GM23338 (cell line): Measurements from ENCODE around the gene CDCA4. TPM values are rescaled to one million over a fixed set of nuclear protein-coding genes. Genes with fewer than 3 reads are reported as not detected.

Experiments
- ATAC-seq: fragments of 200-7000 bp; cut with Tn5 transposase; 3 replicates; pipeline ENCODE4 v1.9.1; 2020
- DNase-seq: peaks from one replicate; pipeline ENCODE4 v3.0.0-alpha.2; 2015; ENCODE audit warnings: low spot score
- H2AFZ ChIP-seq: fragments of 200-600 bp; sonication (generic); 2 replicates; pipeline ENCODE4 v1.8.0; 2016; ENCODE audit warnings: antibody characterized with exemption, mild to moderate bottlenecking, moderate library complexity
- H3F3A ChIP-seq: fragments of 200-600 bp; sonication (generic); replicated peaks from 2 replicates; pipeline ENCODE4 v1.8.0; 2017; ENCODE audit warnings: antibody characterized with exemption, mixed run types, low read depth
- H3K27ac ChIP-seq: fragments of 200-600 bp; sonication (generic); 2 replicates; pipeline ENCODE4 v1.6.1; 2016; ENCODE audit warnings: low read depth
- H3K27me3 ChIP-seq: fragments of 200-600 bp; sonication (generic); 2 replicates; pipeline ENCODE4 v1.8.0; 2016; ENCODE audit warnings: mild to moderate bottlenecking, mixed run types, moderate library complexity; ENCODE audit not compliant: insufficient read depth
- H3K36me3 ChIP-seq: fragments of 200-600 bp; sonication (generic); 2 replicates; pipeline ENCODE4 v1.8.0; 2016; ENCODE audit warnings: mild to moderate bottlenecking; ENCODE audit not compliant: insufficient read depth
- H3K4me1 ChIP-seq: fragments of 200-600 bp; sonication (generic); 2 replicates; pipeline ENCODE4 v1.8.0; 2016; ENCODE audit warnings: mild to moderate bottlenecking, moderate library complexity; ENCODE audit not compliant: insufficient read depth
- H3K4me2 ChIP-seq: fragments of 200-600 bp; sonication (generic); 2 replicates; pipeline ENCODE4 v1.7.1; 2017; ENCODE audit warnings: mixed run types
- H3K4me3 ChIP-seq: fragments of 200-600 bp; sonication (generic); 2 replicates; pipeline ENCODE4 v1.6.1; 2016; ENCODE audit warnings: mixed run types
- H3K79me2 ChIP-seq: fragments of 200-600 bp; sonication (generic); replicated peaks from 2 replicates; pipeline ENCODE4 v1.8.0; 2017; ENCODE audit warnings: mild to moderate bottlenecking; ENCODE audit not compliant: insufficient read depth
- H3K9me2 ChIP-seq: fragments of 200-600 bp; sonication (generic); 2 replicates; pipeline ENCODE4 v1.8.0; 2017; ENCODE audit not compliant: insufficient read depth
- H4K20me1 ChIP-seq: fragments of 200-600 bp; sonication (generic); replicated peaks from 2 replicates; pipeline ENCODE4 v1.8.0; 2017; ENCODE audit warnings: mild to moderate bottlenecking; ENCODE audit not compliant: insufficient read depth
- H3K27ac Mint-ChIP-seq: 2 replicates; pipeline ENCODE4 v1.8.0; 2020; ENCODE audit warnings: inconsistent platforms, mild to moderate bottlenecking, moderate library complexity, mixed read lengths
- H3K27me3 Mint-ChIP-seq: 3 replicates; pipeline ENCODE4 v1.8.0; 2022; ENCODE audit warnings: low read depth, mild to moderate bottlenecking, moderate library complexity, mixed read lengths, inconsistent platforms; ENCODE audit not compliant: insufficient read depth, poor library complexity
- H3K36me3 Mint-ChIP-seq: 3 replicates; pipeline ENCODE4 v1.8.0; 2021; ENCODE audit warnings: low read depth, mild to moderate bottlenecking, inconsistent platforms, moderate library complexity, mixed read lengths
- H3K4me1 Mint-ChIP-seq: 3 replicates; pipeline ENCODE4 v1.8.0; 2020; ENCODE audit warnings: mild to moderate bottlenecking, inconsistent platforms, mixed read lengths
- H3K4me3 Mint-ChIP-seq: 3 replicates; pipeline ENCODE4 v1.8.0; 2021; ENCODE audit warnings: moderate library complexity, mild to moderate bottlenecking, inconsistent platforms, mixed read lengths
- H3K9me3 Mint-ChIP-seq: 3 replicates; pipeline ENCODE4 v1.8.0; 2020; ENCODE audit warnings: moderate library complexity, mild to moderate bottlenecking, inconsistent platforms, mixed read lengths
- CREB1 ChIP-seq: fragments of 250-450 bp; sonication (Bioruptor Pico); IDR thresholded peaks from 2 replicates; pipeline ENCODE4 v1.5.0; 2020; ENCODE audit warnings: low read depth, mild to moderate bottlenecking, moderate library complexity
- EZH2 ChIP-seq: fragments of 200-600 bp; sonication (generic); IDR thresholded peaks from one replicate; pipeline ENCODE4 v1.8.0; 2017; ENCODE audit warnings: antibody characterized with exemption, mild to moderate bottlenecking, low read depth; ENCODE audit not compliant: unreplicated experiment
- EZH2phosphoT487 ChIP-seq: fragments of 200-600 bp; sonication (generic); IDR thresholded peaks from one replicate; pipeline ENCODE4 v1.8.1; 2018; ENCODE audit warnings: antibody characterized with exemption; ENCODE audit not compliant: unreplicated experiment
- JUNB ChIP-seq: IDR thresholded peaks from one replicate; pipeline ENCODE4 v1.6.1; 2016; ENCODE audit warnings: antibody characterized with exemption; ENCODE audit not compliant: unreplicated experiment
- NANOG ChIP-seq: IDR thresholded peaks from 2 replicates; pipeline ENCODE4 v1.6.1; 2016; ENCODE audit warnings: antibody characterized with exemption, borderline replicate concordance
- POLR2AphosphoS5 ChIP-seq: IDR thresholded peaks from 2 replicates; pipeline ENCODE4 v1.6.1; 2016; ENCODE audit warnings: antibody characterized with exemption, low read depth
- REST ChIP-seq: IDR thresholded peaks from one replicate; pipeline ENCODE4 v1.6.1; 2018; ENCODE audit warnings: antibody characterized with exemption; ENCODE audit not compliant: unreplicated experiment
- STAT1 ChIP-seq: IDR thresholded peaks from one replicate; pipeline ENCODE4 v1.6.1; 2016; ENCODE audit warnings: antibody characterized with exemption; ENCODE audit not compliant: unreplicated experiment
- ZNF114 ChIP-seq: fragments of 250-450 bp; sonication (Bioruptor Pico); IDR thresholded peaks from 2 replicates; pipeline ENCODE4 v1.5.0; 2020; ENCODE audit warnings: mild to moderate bottlenecking, moderate library complexity
- ZNF331 ChIP-seq: fragments of 250-450 bp; sonication (Bioruptor Pico); IDR thresholded peaks from 2 replicates; pipeline ENCODE4 v1.5.0; 2020; ENCODE audit warnings: low read depth, mild to moderate bottlenecking, moderate library complexity
- ZNF462 ChIP-seq: fragments of 250-450 bp; sonication (Bioruptor Pico); IDR thresholded peaks from 2 replicates; pipeline ENCODE4 v1.5.0; 2020; ENCODE audit warnings: mild to moderate bottlenecking, moderate library complexity
- polyA plus RNA-seq: library from polyadenylated mRNA; unstranded; fragments of >200 nt; fragmentation: Nextera tagmentation; extraction: Ambion mirVana; gene quantifications from 2 replicates; pipeline ENCODE4 v1.2.1, GENCODE V29; 2016
- total RNA-seq: library from RNA; depleted of rRNA; stranded (reverse); fragments of >200 nt; shearing (Covaris generic); gene quantifications from 2 replicates; pipeline ENCODE4 v1.2.3, GENCODE V29; 2014
- TF ChIP-seq, protein P1 (sequence below), 2 experiments: fragments of 200-600 bp in 1 of 2; sonication (generic) in 1 of 2; conservative IDR thresholded peaks; 2 replicates each; pipeline versions ENCODE4 v1.5.1 to v1.6.1; 2016 to 2017; ENCODE audit warnings: antibody characterized with exemption in 2 of 2, low read depth in 2 of 2, mild to moderate bottlenecking in 2 of 2, moderate library complexity in 1 of 2
- TF ChIP-seq, protein P2 (sequence below): IDR thresholded peaks from 2 replicates; pipeline ENCODE4 v1.6.1; 2016; ENCODE audit warnings: antibody characterized with exemption

The CDCA4 gene
- total and polyA plus RNA-seq, 2 experiments from 2014 or later, result 32.6 to 70.7 TPM

- Mint-ChIP-seq H3K27ac (no peak overlapping the region), H3K27me3 (peaks cover 30% of the 10 kb centered on the region), H3K9me3 (no peaks in the 10 kb centered on the region), H3K4me1 (peaks cover 8% of the 10 kb centered on the region; the same call in 2 of the 3 replicates), H3K4me3 (no peak overlapping the region), H3K36me3 (no peaks in the 10 kb centered on the region)
- H2AFZ ChIP-seq, result no peak overlapping the region
- TF ChIP-seq EZH2 (no peak), CREB1 (no peak), JUNB (no peak), REST (no peak), POLR2AphosphoS5 (no peak), EZH2phosphoT487 (no peak), ZNF114 (CRISPR knock-in tag) (no peak), ZNF331 (CRISPR knock-in tag) (no peak), NANOG (no peak), STAT1 (no peak), ZNF462 (CRISPR knock-in tag) (no peak)
- TF ChIP-seq, protein P1, sequence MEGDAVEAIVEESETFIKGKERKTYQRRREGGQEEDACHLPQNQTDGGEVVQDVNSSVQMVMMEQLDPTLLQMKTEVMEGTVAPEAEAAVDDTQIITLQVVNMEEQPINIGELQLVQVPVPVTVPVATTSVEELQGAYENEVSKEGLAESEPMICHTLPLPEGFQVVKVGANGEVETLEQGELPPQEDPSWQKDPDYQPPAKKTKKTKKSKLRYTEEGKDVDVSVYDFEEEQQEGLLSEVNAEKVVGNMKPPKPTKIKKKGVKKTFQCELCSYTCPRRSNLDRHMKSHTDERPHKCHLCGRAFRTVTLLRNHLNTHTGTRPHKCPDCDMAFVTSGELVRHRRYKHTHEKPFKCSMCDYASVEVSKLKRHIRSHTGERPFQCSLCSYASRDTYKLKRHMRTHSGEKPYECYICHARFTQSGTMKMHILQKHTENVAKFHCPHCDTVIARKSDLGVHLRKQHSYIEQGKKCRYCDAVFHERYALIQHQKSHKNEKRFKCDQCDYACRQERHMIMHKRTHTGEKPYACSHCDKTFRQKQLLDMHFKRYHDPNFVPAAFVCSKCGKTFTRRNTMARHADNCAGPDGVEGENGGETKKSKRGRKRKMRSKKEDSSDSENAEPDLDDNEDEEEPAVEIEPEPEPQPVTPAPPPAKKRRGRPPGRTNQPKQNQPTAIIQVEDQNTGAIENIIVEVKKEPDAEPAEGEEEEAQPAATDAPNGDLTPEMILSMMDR (conservative IDR thresholded peaks at IDR 0.05; ENCODE audit: low read depth in 2 of 2), result no peak
- TF ChIP-seq, protein P2, sequence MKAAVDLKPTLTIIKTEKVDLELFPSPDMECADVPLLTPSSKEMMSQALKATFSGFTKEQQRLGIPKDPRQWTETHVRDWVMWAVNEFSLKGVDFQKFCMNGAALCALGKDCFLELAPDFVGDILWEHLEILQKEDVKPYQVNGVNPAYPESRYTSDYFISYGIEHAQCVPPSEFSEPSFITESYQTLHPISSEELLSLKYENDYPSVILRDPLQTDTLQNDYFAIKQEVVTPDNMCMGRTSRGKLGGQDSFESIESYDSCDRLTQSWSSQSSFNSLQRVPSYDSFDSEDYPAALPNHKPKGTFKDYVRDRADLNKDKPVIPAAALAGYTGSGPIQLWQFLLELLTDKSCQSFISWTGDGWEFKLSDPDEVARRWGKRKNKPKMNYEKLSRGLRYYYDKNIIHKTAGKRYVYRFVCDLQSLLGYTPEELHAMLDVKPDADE, result no peak
- H3K27ac ChIP-seq, result no peak overlapping the region
- H3F3A ChIP-seq, result no peaks in the 10 kb centered on the region
- no peaks in the 10 kb centered on the region for H3K9me2 ChIP-seq
- DNase-seq (no peak), ATAC-seq (no peak)
- no peak overlapping the region for H3K4me3 ChIP-seq
- H3K4me2 ChIP-seq, result no peak overlapping the region
- no peaks in the 10 kb centered on the region for H3K36me3 ChIP-seq
- H4K20me1 ChIP-seq, result no peaks in the 10 kb centered on the region
- H3K27me3 ChIP-seq, result peaks cover 20% of the 10 kb centered on the region
- no peaks in the 10 kb centered on the region for H3K79me2 ChIP-seq
- peaks cover under 1% of the 10 kb centered on the region; the same call in 1 of the 2 replicates for H3K4me1 ChIP-seq
These were observed 47.3 kb downstream of the CDCA4 start for GRCh38 chr14:104973385-104974145.
